Gastrocnemius medialis (tissue), 4 donors: ENCODE measurements around the gene RALGAPB. TPM values are rescaled to one million over a fixed set of nuclear protein-coding genes. Genes with fewer than 3 reads are reported as not detected.

Experiments used
- ATAC-seq, 2 donors: fragments of 150-250 bp; one replicate each; pipeline ENCODE4 v1.9.1; 2016
- DNase-seq, 2 donors: peaks; one replicate each; pipeline ENCODE4 v3.0.0-alpha.2; 2019
- H3K27ac ChIP-seq, 4 donors: fragments of 200-600 bp; sonication (generic); 1 replicate in 1 of 4; 2 replicates in 3 of 4; pipeline ENCODE4 v1.5.1; 2016 to 2018; ENCODE audit warnings: mild to moderate bottlenecking in 2 of 4, moderate library complexity in 1 of 4
- H3K27me3 ChIP-seq, 3 donors: fragments of 200-600 bp; sonication (generic) in 2 of 3; 1 replicate in 1 of 3; 2 replicates in 2 of 3; pipeline versions ENCODE4 v1.5.1 to v1.6.0; 2016 to 2019; ENCODE audit warnings: mild to moderate bottlenecking in 1 of 3, moderate library complexity in 1 of 3
- H3K36me3 ChIP-seq, 2 donors: fragments of 200-600 bp; sonication (generic) in 1 of 2; one replicate each; pipeline ENCODE4 v1.5.1; 2017 to 2018
- H3K4me1 ChIP-seq, 2 donors: fragments of 200-600 bp; sonication (generic) in 1 of 2; one replicate each; pipeline ENCODE4 v1.5.1; 2016 to 2017; ENCODE audit warnings: mild to moderate bottlenecking in 2 of 2
- H3K4me3 ChIP-seq, 4 donors: fragments of 200-600 bp; sonication (generic) in 3 of 4; 1 replicate in 1 of 4; 2 replicates in 3 of 4; pipeline ENCODE4 v1.5.1; 2016 to 2019; ENCODE audit warnings: mild to moderate bottlenecking in 2 of 4
- H3K9me3 ChIP-seq, 3 donors: fragments of 200-600 bp; sonication (generic) in 2 of 3; 1 replicate in 1 of 3; 2 replicates in 2 of 3; pipeline ENCODE4 v1.5.1; 2016 to 2019
- CTCF ChIP-seq, 5 experiments: fragments of 450-650 bp in 3 of 5; fragments of 200-600 bp in 2 of 5; sonication (generic) in 2 of 5; IDR thresholded peaks in 4 of 5; conservative IDR thresholded peaks in 1 of 5; 1 replicate in 4 of 5; 2 replicates in 1 of 5; pipeline ENCODE4 v1.5.1; 2016 to 2019; ENCODE audit warnings: antibody characterized with exemption in 5 of 5, mild to moderate bottlenecking in 3 of 5, moderate library complexity in 3 of 5
- POLR2A ChIP-seq, 2 donors: fragments of 450-650 bp; IDR thresholded peaks; one replicate each; pipeline ENCODE4 v1.6.1; 2017; ENCODE audit warnings: antibody characterized with exemption in 2 of 2, mild to moderate bottlenecking in 2 of 2, moderate library complexity in 2 of 2
- in situ Hi-C, 4 donors: fragments of 200-750 bp; cut with MboI; loops; one replicate each; pipeline versions ENCODE4 v1.15.0 to v1.8.0; 2017; ENCODE audit warnings: low sequenced_read_pairs in 4 of 4
- intact Hi-C: fragments of 100-400 bp; cut with DNase I; formaldehyde crosslinking; loops from one replicate; pipeline ENCODE4 v1.15.1; 2023; ENCODE audit warnings: low total_unique reads
- total RNA-seq, 4 donors: library from RNA; depleted of rRNA; stranded (reverse); fragments of >200 nt; gene quantifications; one replicate each; pipeline versions ENCODE4 v1.1.0 to v1.2.3, GENCODE V29; 2016

Gene RALGAPB
- total RNA-seq, 4 donors from 2014 or later = 23.2 to 28.8 (median 26.0) TPM

DNA sequence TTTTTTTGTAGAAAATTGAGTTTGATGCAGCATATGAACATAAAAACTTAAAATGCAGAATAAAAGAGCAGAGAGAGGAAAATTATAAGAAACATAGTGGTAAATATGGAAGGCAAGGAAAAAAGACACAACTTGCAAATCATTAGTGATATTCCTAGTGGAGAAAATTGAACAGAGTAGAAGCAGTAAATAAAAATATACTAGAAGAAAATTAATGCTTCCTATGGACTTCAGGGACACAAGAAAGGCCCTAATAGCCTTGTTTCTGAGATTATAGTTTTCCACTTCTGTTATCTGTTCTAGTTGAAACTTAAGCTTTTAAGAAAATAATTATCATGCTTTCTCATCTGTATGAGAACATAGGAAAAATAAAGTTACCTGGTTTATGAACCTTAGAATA is 82.8 kb downstream of the RALGAPB start:
- DNase-seq = no peak
- in situ Hi-C loops = no loop called here
- TF ChIP-seq POLR2A (IDR thresholded peaks at IDR 0.05) (no peak), CTCF (IDR thresholded peaks at IDR 0.05 in 4 of 5, conservative IDR thresholded peaks at IDR 0.05 in 1 of 5) (no peak)

DNA sequence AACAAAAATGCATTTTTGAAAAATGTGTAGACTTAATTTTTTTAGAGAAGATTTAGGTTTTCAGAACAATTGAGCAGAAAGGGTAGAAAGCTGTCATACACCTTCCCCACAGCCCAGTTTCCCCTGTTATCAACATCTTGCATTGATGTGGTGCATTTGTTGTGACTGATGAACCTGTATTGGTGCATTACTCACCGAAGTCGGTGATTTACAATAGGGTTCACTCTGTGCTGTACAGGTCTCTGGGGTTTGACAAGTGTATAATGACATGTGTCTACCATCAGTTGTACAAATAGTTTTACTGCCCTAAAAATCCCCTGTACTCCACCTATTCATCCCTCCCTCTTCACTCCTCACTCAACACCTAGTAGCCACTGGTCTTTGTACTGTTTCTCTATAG is 84.5 kb downstream of the RALGAPB start:
- in situ Hi-C loops (no loop called here), intact Hi-C loops (no loop called here)
- no peaks in the 10 kb centered on the region for H3K4me1 ChIP-seq
- H3K36me3 ChIP-seq = peaks cover 3 to 83% of the 10 kb centered on the region in 2 donors
- H3K27ac ChIP-seq = no peak overlapping the region
- no peaks in the 10 kb centered on the region for H3K27me3 ChIP-seq
- TF ChIP-seq POLR2A (IDR thresholded peaks at IDR 0.05) = no peak
- no peak for TF ChIP-seq CTCF (IDR thresholded peaks at IDR 0.05 in 4 of 5, conservative IDR thresholded peaks at IDR 0.05 in 1 of 5)
- H3K9me3 ChIP-seq = no peaks in the 10 kb centered on the region
- DNase-seq (no peak), ATAC-seq (no peak)
- H3K4me3 ChIP-seq = no peak overlapping the region

More for the DNA sequence above, 82.8 kb downstream of the RALGAPB start:
- H3K27me3 ChIP-seq = no peaks in the 10 kb centered on the region
- H3K36me3 ChIP-seq = peaks cover 3 to 91% of the 10 kb centered on the region in 2 donors
- no peaks in the 10 kb centered on the region for H3K4me1 ChIP-seq
- ATAC-seq = no peak
- no peaks in the 10 kb centered on the region for H3K9me3 ChIP-seq
- intact Hi-C loops = no loop called here
- no peak overlapping the region for H3K4me3 ChIP-seq
- H3K27ac ChIP-seq = no peak overlapping the region

- intact Hi-C loops = no loop called here
- Histone ChIP-seq H3K4me3 (no peak overlapping the region), H3K4me1 (no peaks in the 10 kb centered on the region), H3K27ac (no peak overlapping the region), H3K9me3 (no peaks in the 10 kb centered on the region), H3K36me3 (peaks cover 3 to 80% of the 10 kb centered on the region in 2 donors), H3K27me3 (no peaks in the 10 kb centered on the region)
- in situ Hi-C loops = no loop called here
- ATAC-seq (no peak), DNase-seq (no peak)
- TF ChIP-seq POLR2A (IDR thresholded peaks at IDR 0.05) = no peak
- TF ChIP-seq CTCF (IDR thresholded peaks at IDR 0.05 in 4 of 5, conservative IDR thresholded peaks at IDR 0.05 in 1 of 5) = no peak
These were observed 86.1 kb downstream of the RALGAPB start for GRCh38 chr20:38558596-38559360.

- Histone ChIP-seq H3K27ac (no peak overlapping the region), H3K9me3 (no peaks in the 10 kb centered on the region), H3K36me3 (peaks cover 3 to 74% of the 10 kb centered on the region in 2 donors), H3K4me3 (no peak overlapping the region), H3K27me3 (no peaks in the 10 kb centered on the region), H3K4me1 (no peaks in the 10 kb centered on the region)
- intact Hi-C loops (no loop called here), in situ Hi-C loops (no loop called here)
- no peak for DNase-seq
- TF ChIP-seq POLR2A (IDR thresholded peaks at IDR 0.05) (no peak), CTCF (IDR thresholded peaks at IDR 0.05 in 4 of 5, conservative IDR thresholded peaks at IDR 0.05 in 1 of 5) (no peak)
- no peak for ATAC-seq
These were observed 87.1 kb downstream of the RALGAPB start for GRCh38 chr20:38559764-38560163.
